ENCODE data around the gene SDCCAG8. TPM values are rescaled to one million over a fixed set of nuclear protein-coding genes. Genes with fewer than 3 reads are reported as not detected.

SDCCAG8 gene
- total RNA-seq, 4 donors from 2014 or later: 37.1 to 60.2 (median 48.6) TPM

- no peak for DNase-seq (ENCODE audit: low spot score)
- ATAC-seq (ENCODE audit: low FRiP score): no peak
- no peak for TF ChIP-seq CTCF (IDR thresholded peaks at IDR 0.05)
These were observed 237.6 kb downstream of the SDCCAG8 start for GRCh38 chr1:243493156-243494129.

GRCh38 chr1:243494741-243495431 is 239.0 kb downstream of the SDCCAG8 start:
- TF ChIP-seq CTCF (IDR thresholded peaks at IDR 0.05): no peak
- DNase-seq (ENCODE audit: low spot score) (no peak), ATAC-seq (ENCODE audit: low FRiP score) (no peak)

- no peak for TF ChIP-seq CTCF (IDR thresholded peaks at IDR 0.05)
- DNase-seq (ENCODE audit: low spot score) (no peak), ATAC-seq (ENCODE audit: low FRiP score) (no peak)
These were observed 239.8 kb downstream of the SDCCAG8 start for GRCh38 chr1:243495442-243496186.

GRCh38 chr1:243496187-243496646 is 240.4 kb downstream of the SDCCAG8 start:
- TF ChIP-seq CTCF (IDR thresholded peaks at IDR 0.05): no peak
- DNase-seq (ENCODE audit: low spot score) (no peak), ATAC-seq (ENCODE audit: low FRiP score) (no peak)

GRCh38 chr1:243496806-243497205 is 241.0 kb downstream of the SDCCAG8 start:
- no peak for TF ChIP-seq CTCF (IDR thresholded peaks at IDR 0.05)
- no peak for DNase-seq (ENCODE audit: low spot score)
- ATAC-seq (ENCODE audit: low FRiP score): no peak

GRCh38 chr1:243497939-243498681 is 242.3 kb downstream of the SDCCAG8 start:
- ATAC-seq (ENCODE audit: low FRiP score) (no peak), DNase-seq (ENCODE audit: low spot score) (no peak)
- no peak for TF ChIP-seq CTCF (IDR thresholded peaks at IDR 0.05)
